MCF 10A (cell line): ENCODE results near the gene UBR4. TPM values are rescaled to one million over a fixed set of nuclear protein-coding genes. Genes with fewer than 3 reads are reported as not detected.
A peak's percentile ranks its signal among the peaks of the same experiment; 100 is the strongest.

Experiments used
- BruUV-seq: library from RNA; stranded (reverse); fragments of 400-500 nt; replicated peaks from 2 replicates; lab custom pipeline; 2021; lab: Mats Ljungman, UMichigan
- CTCF ChIA-PET: fragments of 300-600 bp; sonication (Branson Sonifier 250); formaldehyde crosslinking; extraction: SDS; loops from one replicate; lab custom pipeline; 2021; ENCODE audit warnings: antibody characterized with exemption, inconsistent platforms; lab: Yijun Ruan, JAX
- POLR2A ChIA-PET: fragments of 300-600, 350-650 bp; sonication (Branson Sonifier 250); formaldehyde crosslinking; extraction: SDS; loops from one replicate; lab custom pipeline; 2020; ENCODE audit warnings: antibody characterized with exemption, inconsistent platforms; lab: Yijun Ruan, JAX
- DNase-seq: peaks from one replicate; pipeline ENCODE4 v3.0.0-alpha.2; 2018; ENCODE audit not compliant: unreplicated experiment
- H3K27ac Mint-ChIP-seq: one replicate; pipeline ENCODE4 v1.8.0; 2022; ENCODE audit warnings: mild to moderate bottlenecking, low read depth, mixed read lengths; ENCODE audit not compliant: unreplicated experiment
- H3K27me3 Mint-ChIP-seq: one replicate; pipeline ENCODE4 v1.8.0; 2022; ENCODE audit warnings: mixed read lengths; ENCODE audit not compliant: insufficient read depth, unreplicated experiment
- H3K36me3 Mint-ChIP-seq: one replicate; pipeline ENCODE4 v1.8.0; 2022; ENCODE audit warnings: mild to moderate bottlenecking, moderate library complexity, mixed read lengths; ENCODE audit not compliant: insufficient read depth, unreplicated experiment
- H3K4me1 Mint-ChIP-seq: one replicate; pipeline ENCODE4 v1.8.0; 2022; ENCODE audit warnings: mixed read lengths; ENCODE audit not compliant: insufficient read depth, unreplicated experiment
- H3K4me3 Mint-ChIP-seq: one replicate; pipeline ENCODE4 v1.8.0; 2022; ENCODE audit warnings: mild to moderate bottlenecking, moderate library complexity, mixed read lengths; ENCODE audit not compliant: unreplicated experiment
- H3K9me3 Mint-ChIP-seq: one replicate; pipeline ENCODE4 v1.8.0; 2022; ENCODE audit warnings: mixed read lengths; ENCODE audit not compliant: unreplicated experiment
- CTCF ChIP-seq: fragments of 200-600 bp; IDR thresholded peaks from one replicate; pipeline ENCODE4 v1.8.0; 2022; ENCODE audit warnings: antibody characterized with exemption, mild to moderate bottlenecking; ENCODE audit not compliant: unreplicated experiment
- intact Hi-C: fragments of 100-400 bp; cut with micrococcal nuclease; formaldehyde crosslinking; loops from 2 replicates; pipeline ENCODE4 v1.14.1; 2022
- total RNA-seq: library from RNA; stranded (reverse); gene quantifications from 2 replicates; pipeline ENCODE4 v1.2.3, GENCODE V29; 2022

The UBR4 gene
- total RNA-seq, 1 experiment from 2014 or later: 154 TPM

GRCh38 chr1:19250629-19251304 is 40.7 kb upstream of the UBR4 start:
- no peaks in the 10 kb centered on the region for H3K27me3 Mint-ChIP-seq
- peaks cover 11% of the 10 kb centered on the region for H3K4me1 Mint-ChIP-seq
- ChIA-PET POLR2A (interaction anchor here (0.6 to 2.9 kb wide), 15 partner anchors 10 to 395 kb away, joined by 3 to 24 read pairs (median 4); partner anchors contain the start of genes AKR7A2, SLC66A1 and UBR4), CTCF (interaction anchor here (0.6 to 1.3 kb wide), 7 partner anchors 9 to 424 kb away, joined by 3 to 6 read pairs (median 3); no protein-coding TSS in a partner anchor)
- DNase-seq: no peak
- no peak for TF ChIP-seq CTCF
- H3K4me3 Mint-ChIP-seq: peak overlapping the region; percentile 95
- intact Hi-C loops: loop anchor here (2.0 kb wide), 1 partner anchor 402 kb away; no protein-coding TSS in a partner anchor
- peaks cover 11% of the 10 kb centered on the region for H3K36me3 Mint-ChIP-seq
- H3K9me3 Mint-ChIP-seq: no peaks in the 10 kb centered on the region
- BruUV-seq: TSS peak; percentile 77
- H3K27ac Mint-ChIP-seq: peak overlapping the region; percentile 85

GRCh38 chr1:19240673-19241538 is 30.8 kb upstream of the UBR4 start:
- Mint-ChIP-seq H3K4me3 (no peak overlapping the region), H3K27me3 (no peaks in the 10 kb centered on the region), H3K27ac (peak overlapping the region; percentile 78), H3K4me1 (no peaks in the 10 kb centered on the region), H3K36me3 (peaks cover 77% of the 10 kb centered on the region), H3K9me3 (no peaks in the 10 kb centered on the region)
- ChIA-PET CTCF (interaction anchor here (0.7 to 1.4 kb wide), 8 partner anchors 10 to 246 kb away, joined by 3 to 5 read pairs (median 3); no protein-coding TSS in a partner anchor), POLR2A (interaction anchor here (0.6 to 4.0 kb wide), 6 partner anchors 10 to 608 kb away, joined by 3 to 18 read pairs (median 4); partner anchors contain the start of genes EMC1, MRTO4 and UBR4)
- peak; percentile 78 for DNase-seq
- intact Hi-C loops: loop anchor here (1.0 kb wide), 1 partner anchor 62 kb away; no protein-coding TSS in a partner anchor
- no TSS peak for BruUV-seq
- peak; percentile 90 for TF ChIP-seq CTCF

GRCh38 chr1:19239876-19240275 is 29.8 kb upstream of the UBR4 start:
- intact Hi-C loops: no loop called here
- no peaks in the 10 kb centered on the region for H3K27me3 Mint-ChIP-seq
- no peak for DNase-seq
- CTCF ChIA-PET: interaction anchor here (1.2 kb wide), 1 partner anchor 38 kb away, joined by 3 read pairs; no protein-coding TSS in a partner anchor
- POLR2A ChIA-PET: interaction anchor here (4.0 kb wide), 1 partner anchor 30 kb away, joined by 18 read pairs; the partner anchor contains the start of gene UBR4
- BruUV-seq: no TSS peak
- H3K9me3 Mint-ChIP-seq: no peaks in the 10 kb centered on the region
- no peak for TF ChIP-seq CTCF
- H3K4me3 Mint-ChIP-seq: no peak overlapping the region
- no peaks in the 10 kb centered on the region for H3K4me1 Mint-ChIP-seq
- H3K36me3 Mint-ChIP-seq: peaks cover 78% of the 10 kb centered on the region
- no peak overlapping the region for H3K27ac Mint-ChIP-seq
